Stimulated activated memory B cell treated with anti-CD40 and anti-IgM and Interleukin-4, amounts not matched to agents 10 μg/mL and 1 μg/mL and 100 μg/mL, for 72 hours (primary cell): ENCODE results near the gene GPS1.

Source experiments
- ATAC-seq: fragments of 150-1000 bp; cut with Tn5 transposase; 2 replicates; pipeline ENCODE4 v1.10.0; 2021
- H3K27ac Mint-ChIP-seq: one replicate; pipeline ENCODE4 v1.8.0; 2022; ENCODE audit warnings: mild to moderate bottlenecking, mixed read lengths
- H3K27me3 Mint-ChIP-seq: one replicate; pipeline ENCODE4 v1.8.0; 2022; ENCODE audit warnings: mixed read lengths
- H3K36me3 Mint-ChIP-seq: one replicate; pipeline ENCODE4 v1.8.0; 2022; ENCODE audit warnings: mixed read lengths
- H3K4me1 Mint-ChIP-seq: one replicate; pipeline ENCODE4 v1.8.0; 2022; ENCODE audit warnings: mixed read lengths
- H3K4me3 Mint-ChIP-seq: one replicate; pipeline ENCODE4 v1.8.0; 2022; ENCODE audit warnings: mild to moderate bottlenecking, moderate library complexity, mixed read lengths
- H3K9me3 Mint-ChIP-seq: one replicate; pipeline ENCODE4 v1.8.0; 2022; ENCODE audit warnings: mixed read lengths

Gene GPS1

DNA sequence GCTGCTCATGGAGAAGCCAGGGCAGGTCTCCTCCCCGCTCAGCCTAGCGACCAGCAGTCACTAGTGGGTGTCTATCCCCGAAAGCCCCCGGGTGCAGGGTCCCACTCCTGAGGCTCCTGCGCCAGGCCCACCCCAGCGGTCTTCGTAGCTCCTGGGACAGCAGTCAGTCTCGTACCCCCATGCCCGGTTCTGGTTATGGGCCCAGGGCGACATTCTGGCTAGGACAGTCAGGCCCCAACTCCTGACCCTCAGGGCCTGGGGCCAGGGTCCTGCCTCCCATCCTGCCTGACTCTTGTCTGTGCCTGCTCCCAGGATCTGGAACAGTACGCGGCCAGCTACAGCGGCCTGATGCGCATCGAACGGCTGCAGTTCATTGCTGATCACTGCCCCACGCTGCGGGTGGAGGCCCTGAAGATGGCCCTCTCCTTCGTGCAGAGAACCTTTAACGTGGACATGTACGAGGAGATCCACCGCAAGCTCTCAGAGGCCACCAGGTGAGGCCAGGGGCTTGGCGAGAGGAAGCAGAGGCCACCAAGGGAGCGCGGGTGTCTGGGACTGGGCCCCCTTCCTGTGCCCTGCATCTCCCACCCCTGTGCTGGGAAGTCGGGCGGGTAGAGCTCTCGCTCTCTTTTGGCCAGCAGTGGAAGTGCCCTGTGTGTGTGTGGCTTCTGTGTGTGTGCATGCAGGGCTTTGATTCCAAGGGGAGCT is 2.0 kb downstream of the GPS1 start:
- H3K4me1 Mint-ChIP-seq, result peaks cover 19% of the 10 kb centered on the region
- no peak for ATAC-seq
- no peaks in the 10 kb centered on the region for H3K27me3 Mint-ChIP-seq
- H3K4me3 Mint-ChIP-seq, result peak overlapping the region; percentile 85
- no peaks in the 10 kb centered on the region for H3K9me3 Mint-ChIP-seq
- H3K27ac Mint-ChIP-seq, result no peak overlapping the region
- H3K36me3 Mint-ChIP-seq, result peaks cover 25% of the 10 kb centered on the region

DNA sequence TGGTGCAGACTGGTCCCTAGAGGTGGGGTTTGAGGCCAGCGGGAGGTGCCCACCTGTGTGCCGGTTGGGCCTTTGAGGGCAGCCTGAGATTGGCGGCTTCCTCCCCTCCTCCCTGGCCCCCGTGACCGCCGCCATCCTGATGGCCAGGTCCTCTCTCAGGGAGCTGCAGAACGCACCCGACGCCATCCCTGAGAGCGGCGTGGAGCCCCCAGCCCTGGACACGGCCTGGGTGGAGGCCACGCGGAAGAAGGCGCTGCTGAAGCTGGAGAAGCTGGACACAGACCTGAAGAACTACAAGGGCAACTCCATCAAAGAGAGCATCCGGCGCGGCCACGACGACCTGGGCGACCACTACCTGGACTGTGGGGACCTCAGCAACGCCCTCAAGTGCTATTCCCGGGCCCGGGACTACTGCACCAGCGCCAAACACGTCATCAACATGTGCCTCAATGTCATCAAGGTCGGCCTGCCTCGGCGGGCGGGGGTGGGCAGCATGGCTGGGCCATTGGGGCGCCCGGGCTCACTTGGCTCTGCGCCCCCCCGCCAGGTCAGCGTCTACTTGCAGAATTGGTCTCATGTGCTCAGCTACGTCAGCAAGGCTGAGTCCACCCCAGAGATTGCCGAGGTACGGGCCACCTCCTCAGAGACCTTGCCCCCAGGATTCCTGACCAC is 2.8 kb downstream of the GPS1 start:
- Mint-ChIP-seq H3K9me3 (no peaks in the 10 kb centered on the region), H3K36me3 (peaks cover 28% of the 10 kb centered on the region), H3K4me1 (peaks cover 19% of the 10 kb centered on the region), H3K27ac (no peak overlapping the region), H3K4me3 (no peak overlapping the region), H3K27me3 (no peaks in the 10 kb centered on the region)
- no peak for ATAC-seq

DNA sequence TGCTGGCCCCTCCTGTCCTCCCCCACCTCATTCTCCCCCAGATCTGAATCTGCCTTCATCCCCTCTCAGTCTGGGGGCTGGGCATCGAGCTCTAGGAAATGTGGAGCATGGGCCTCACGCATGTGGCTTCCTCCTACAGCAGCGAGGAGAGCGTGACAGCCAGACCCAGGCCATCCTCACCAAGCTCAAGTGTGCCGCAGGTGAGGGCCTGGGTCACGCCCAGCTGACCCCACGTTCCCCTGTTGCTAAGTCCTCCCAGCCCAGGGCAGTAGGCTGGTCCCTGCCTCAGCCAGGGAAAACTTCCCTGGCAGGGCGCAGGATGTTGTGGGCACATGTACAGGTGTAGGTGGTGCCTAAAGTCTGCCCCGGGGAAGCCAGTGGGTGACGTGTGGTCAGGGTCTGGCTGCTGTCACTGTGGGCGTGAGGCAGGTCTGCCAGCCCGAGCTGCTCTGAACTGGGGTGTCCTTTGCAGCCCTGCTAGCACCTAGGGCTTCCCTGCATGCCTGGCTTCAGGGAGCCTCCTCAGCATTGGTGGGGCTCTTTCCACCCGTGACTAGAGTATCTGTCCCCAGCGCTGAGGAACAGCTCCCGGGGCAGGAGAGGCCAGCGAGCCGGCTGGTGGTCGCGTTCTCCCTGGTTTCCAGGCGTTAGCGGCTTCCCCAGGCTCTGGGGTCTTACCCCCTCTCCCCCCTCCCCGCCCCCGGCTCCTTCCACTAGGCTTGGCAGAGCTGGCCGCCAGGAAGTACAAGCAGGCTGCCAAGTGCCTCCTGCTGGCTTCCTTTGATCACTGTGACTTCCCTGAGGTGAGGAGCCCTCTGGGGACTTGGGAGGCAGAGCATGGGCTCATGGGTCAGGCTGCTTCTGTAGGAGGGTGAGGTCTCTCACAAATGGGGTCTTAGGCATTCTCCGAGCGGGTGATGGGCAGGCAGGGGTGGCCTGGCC is 3.6 kb downstream of the GPS1 start:
- no peaks in the 10 kb centered on the region for H3K27me3 Mint-ChIP-seq
- H3K36me3 Mint-ChIP-seq, result peaks cover 32% of the 10 kb centered on the region
- H3K9me3 Mint-ChIP-seq, result no peaks in the 10 kb centered on the region
- peaks cover 18% of the 10 kb centered on the region for H3K4me1 Mint-ChIP-seq
- no peak overlapping the region for H3K27ac Mint-ChIP-seq
- no peak overlapping the region for H3K4me3 Mint-ChIP-seq
- no peak for ATAC-seq

- Mint-ChIP-seq H3K4me3 (no peak overlapping the region), H3K4me1 (peaks cover 11% of the 10 kb centered on the region), H3K27me3 (no peaks in the 10 kb centered on the region), H3K9me3 (no peaks in the 10 kb centered on the region), H3K27ac (no peak overlapping the region), H3K36me3 (peaks cover 33% of the 10 kb centered on the region)
- no peak for ATAC-seq
These were observed 4.4 kb downstream of the GPS1 start for GRCh38 chr17:82055965-82056728.

DNA sequence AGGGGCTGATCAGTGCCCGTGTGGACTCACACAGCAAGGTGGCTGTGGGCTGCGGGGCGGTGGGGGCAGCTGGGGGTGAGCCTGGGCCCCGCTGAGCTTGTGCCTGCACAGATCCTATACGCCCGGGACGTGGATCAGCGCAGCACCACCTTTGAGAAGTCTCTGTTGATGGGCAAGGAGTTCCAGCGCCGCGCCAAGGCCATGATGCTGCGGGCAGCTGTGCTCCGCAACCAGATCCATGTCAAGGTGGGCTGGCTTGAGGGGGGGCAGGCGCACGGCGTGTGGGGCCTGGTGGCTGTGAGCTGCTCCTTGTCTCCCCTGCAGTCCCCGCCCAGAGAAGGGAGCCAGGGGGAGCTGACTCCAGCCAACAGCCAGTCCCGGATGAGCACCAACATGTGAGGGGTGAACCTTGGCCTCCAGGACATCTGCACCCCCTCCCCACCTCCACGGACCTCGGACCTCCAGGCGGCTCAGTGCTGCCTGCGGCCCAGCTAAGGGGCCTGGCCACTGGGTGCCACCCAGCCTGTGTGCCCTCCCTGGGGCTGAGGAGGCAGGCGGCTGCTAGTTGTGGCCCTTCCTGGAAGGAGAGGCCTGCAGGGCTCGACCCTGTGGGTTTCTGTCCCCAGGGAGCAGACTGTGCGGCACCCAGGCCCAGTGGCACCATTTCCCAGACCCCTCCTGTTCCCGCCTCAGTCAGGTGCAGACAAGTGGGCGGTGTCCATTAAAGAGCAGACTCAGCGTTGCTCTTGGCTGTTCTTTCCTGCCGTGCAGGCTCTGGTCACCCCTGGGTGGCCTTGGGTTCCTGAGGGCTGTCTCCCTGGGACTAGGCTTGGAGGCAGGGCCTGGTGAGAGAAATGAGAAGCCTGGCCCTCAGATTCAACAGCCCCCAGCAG is 5.3 kb downstream of the GPS1 start:
- no peaks in the 10 kb centered on the region for H3K9me3 Mint-ChIP-seq
- no peak overlapping the region for H3K4me3 Mint-ChIP-seq
- H3K36me3 Mint-ChIP-seq, result peaks cover 37% of the 10 kb centered on the region
- H3K27me3 Mint-ChIP-seq, result no peaks in the 10 kb centered on the region
- H3K27ac Mint-ChIP-seq, result peak overlapping the region; percentile 44
- H3K4me1 Mint-ChIP-seq, result peaks cover 11% of the 10 kb centered on the region
- no peak for ATAC-seq

- Mint-ChIP-seq H3K36me3 (peaks cover 41% of the 10 kb centered on the region), H3K4me3 (no peak overlapping the region), H3K4me1 (peaks cover 11% of the 10 kb centered on the region), H3K9me3 (no peaks in the 10 kb centered on the region), H3K27me3 (no peaks in the 10 kb centered on the region), H3K27ac (peak overlapping the region; percentile 44)
- ATAC-seq, result no peak
These were observed 6.6 kb downstream of the GPS1 start for GRCh38 chr17:82058230-82058854.

DNA sequence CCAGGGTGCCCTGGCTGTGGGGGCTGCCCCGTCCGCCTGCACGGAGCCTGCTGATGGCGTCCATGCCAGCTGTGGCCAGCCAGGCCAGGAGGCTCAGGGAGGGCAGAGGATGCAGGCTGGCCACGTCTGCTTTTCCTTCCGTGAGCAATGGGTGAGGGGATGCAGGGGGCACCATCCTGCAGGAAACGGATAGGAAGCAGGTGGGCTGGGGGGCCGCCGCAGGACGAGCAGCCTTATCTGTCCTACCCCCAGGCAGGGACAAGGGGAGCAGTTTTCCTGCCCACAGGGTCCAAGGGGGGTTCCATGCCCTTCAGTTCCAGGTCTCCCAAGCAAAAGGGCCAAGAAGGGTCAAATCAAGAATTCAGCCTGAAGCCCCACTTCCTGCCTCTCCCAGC is 7.2 kb downstream of the GPS1 start:
- H3K36me3 Mint-ChIP-seq, result peaks cover 41% of the 10 kb centered on the region
- no peaks in the 10 kb centered on the region for H3K9me3 Mint-ChIP-seq
- ATAC-seq, result no peak
- no peak overlapping the region for H3K27ac Mint-ChIP-seq
- H3K4me1 Mint-ChIP-seq, result peaks cover 11% of the 10 kb centered on the region
- H3K27me3 Mint-ChIP-seq, result no peaks in the 10 kb centered on the region
- H3K4me3 Mint-ChIP-seq, result no peak overlapping the region

- Mint-ChIP-seq H3K27ac (no peak overlapping the region), H3K4me3 (no peak overlapping the region), H3K36me3 (peaks cover 39% of the 10 kb centered on the region), H3K4me1 (peaks cover 15% of the 10 kb centered on the region), H3K27me3 (no peaks in the 10 kb centered on the region), H3K9me3 (no peaks in the 10 kb centered on the region)
- no peak for ATAC-seq
These were observed 7.7 kb downstream of the GPS1 start for GRCh38 chr17:82059272-82060000.

DNA sequence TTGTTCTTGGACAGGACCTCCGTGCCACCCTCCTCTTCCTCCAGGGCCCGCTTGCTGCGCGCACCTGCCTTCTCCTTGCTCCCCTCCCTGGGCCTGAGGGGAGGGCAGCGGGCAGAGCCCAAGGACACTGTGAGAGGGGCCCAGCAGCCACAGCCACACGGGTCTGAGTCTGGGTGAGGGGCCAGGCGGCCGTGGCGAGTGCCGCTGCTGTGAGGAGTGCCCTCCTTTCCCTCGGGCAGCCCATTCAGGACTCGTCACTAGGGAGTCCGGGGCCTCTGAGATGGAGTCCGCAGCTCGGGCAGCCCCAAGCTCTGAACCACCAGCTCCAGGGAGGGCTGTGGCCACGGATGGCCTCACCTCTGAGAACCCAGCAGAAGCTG is 8.3 kb downstream of the GPS1 start:
- H3K27ac Mint-ChIP-seq, result no peak overlapping the region
- H3K9me3 Mint-ChIP-seq, result no peaks in the 10 kb centered on the region
- ATAC-seq, result no peak
- no peak overlapping the region for H3K4me3 Mint-ChIP-seq
- H3K4me1 Mint-ChIP-seq, result peaks cover 17% of the 10 kb centered on the region
- peaks cover 34% of the 10 kb centered on the region for H3K36me3 Mint-ChIP-seq
- H3K27me3 Mint-ChIP-seq, result no peaks in the 10 kb centered on the region

DNA sequence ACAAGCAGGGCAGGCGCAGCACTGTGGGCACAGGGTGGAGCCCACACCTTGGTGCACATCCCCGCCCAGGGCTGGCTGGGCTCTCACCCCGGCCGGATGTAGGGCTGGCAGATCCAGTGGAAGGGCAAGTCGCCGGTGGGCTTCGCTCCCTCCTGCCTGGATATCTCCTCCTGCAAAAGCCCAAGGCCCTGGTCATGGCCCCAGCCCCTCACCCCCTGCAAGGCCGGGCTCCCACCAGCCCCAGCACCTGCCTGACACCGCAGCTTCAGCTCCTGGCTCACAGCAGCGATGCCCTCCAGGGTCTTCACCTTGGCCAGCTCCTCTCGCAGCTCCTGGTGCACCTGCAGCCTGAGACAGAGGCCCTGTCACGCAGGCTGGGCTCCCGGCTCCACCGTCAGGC is 8.9 kb downstream of the GPS1 start:
- no peak overlapping the region for H3K4me3 Mint-ChIP-seq
- no peaks in the 10 kb centered on the region for H3K27me3 Mint-ChIP-seq
- peaks cover 30% of the 10 kb centered on the region for H3K36me3 Mint-ChIP-seq
- no peak overlapping the region for H3K27ac Mint-ChIP-seq
- ATAC-seq, result no peak
- H3K9me3 Mint-ChIP-seq, result no peaks in the 10 kb centered on the region
- peaks cover 14% of the 10 kb centered on the region for H3K4me1 Mint-ChIP-seq

DNA sequence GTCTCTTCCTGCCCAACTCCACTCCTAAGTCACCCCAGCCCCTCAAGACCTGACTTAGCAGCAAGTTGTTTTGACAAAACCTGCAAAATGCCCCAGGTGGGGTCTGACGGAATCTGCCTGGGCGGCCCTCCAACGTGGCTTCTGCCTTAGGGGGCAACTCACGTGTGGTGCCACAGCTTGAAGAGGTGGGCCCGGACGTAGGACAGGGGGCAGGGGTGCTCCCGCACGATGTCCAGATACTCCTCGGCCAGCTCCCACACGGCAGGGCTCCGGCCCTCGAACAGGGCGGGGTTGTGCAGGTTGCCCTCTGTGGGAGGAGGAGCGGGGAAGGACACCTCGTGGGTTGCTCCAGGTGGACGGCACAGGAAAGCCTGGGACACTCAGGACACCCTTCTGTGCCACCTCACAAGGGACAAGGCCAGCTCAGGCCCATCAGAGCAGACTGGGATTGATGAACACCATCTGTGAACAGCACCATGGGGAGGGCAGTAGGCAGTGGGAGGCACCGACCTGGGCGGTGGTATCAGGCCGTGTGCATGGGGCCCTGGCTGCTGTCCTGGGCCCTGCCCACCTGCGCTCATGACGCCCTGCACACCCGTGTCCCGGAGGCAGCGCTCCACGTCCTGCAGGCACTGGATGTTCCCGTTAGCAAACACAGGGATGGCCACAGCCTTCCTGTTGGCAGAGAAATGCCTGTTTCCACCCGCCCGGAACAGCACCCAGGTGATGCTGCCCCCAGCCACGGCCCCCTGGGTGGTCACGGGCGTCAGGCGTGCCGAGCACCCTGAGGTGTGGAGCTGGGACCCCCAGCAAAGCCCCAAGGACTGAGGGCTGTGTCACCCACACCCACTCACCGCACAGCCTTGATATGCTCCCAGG is 9.6 kb downstream of the GPS1 start:
- H3K4me3 Mint-ChIP-seq, result no peak overlapping the region
- no peaks in the 10 kb centered on the region for H3K27me3 Mint-ChIP-seq
- no peak for ATAC-seq
- H3K27ac Mint-ChIP-seq, result no peak overlapping the region
- peaks cover 18% of the 10 kb centered on the region for H3K4me1 Mint-ChIP-seq
- peaks cover 30% of the 10 kb centered on the region for H3K36me3 Mint-ChIP-seq
- no peaks in the 10 kb centered on the region for H3K9me3 Mint-ChIP-seq

DNA sequence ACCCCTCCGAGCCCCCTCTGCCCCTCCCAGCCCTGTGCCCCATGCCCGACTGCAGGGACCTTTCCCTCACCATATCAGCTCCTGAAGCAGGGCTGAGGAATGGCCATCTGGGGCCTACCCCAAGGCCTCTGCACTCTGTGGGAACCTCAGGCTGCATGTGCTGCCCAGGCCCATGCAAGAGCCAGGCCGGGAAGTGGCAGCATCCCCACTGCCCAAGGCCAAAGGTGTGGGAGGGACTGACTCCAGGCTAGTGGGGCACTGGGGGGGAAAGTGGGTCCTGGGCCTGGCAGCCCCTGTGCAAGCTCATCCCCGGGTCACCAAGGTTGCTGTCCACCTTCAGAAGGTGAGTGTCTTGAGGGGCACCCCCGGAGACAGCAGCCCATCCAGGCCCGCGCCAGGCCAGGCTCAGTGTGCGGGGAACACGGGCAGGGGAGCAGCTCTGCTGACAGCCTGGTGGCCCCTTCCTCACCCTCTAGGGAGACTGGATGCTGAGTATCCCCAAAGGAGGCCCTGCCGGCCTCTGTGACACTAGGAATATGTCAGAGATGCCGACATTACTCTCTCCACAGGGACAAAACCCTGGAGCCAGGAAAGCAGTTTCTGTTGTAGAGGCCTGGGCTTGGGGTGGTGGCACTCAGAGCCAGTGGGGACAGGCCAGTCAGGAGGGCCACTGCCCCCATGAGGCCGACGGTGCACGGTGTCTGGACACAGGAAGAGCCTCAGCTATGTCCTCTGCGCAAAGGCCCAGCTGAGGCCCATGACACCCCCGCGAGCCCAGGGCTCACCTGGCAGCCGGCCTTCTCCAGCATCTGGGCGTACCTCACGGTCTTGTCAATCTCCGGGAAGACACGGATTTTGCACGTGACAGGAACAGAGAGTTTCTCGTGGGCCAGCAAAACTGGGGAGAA is 10.6 kb downstream of the GPS1 start:
- Mint-ChIP-seq H3K9me3 (no peaks in the 10 kb centered on the region), H3K4me1 (peaks cover 21% of the 10 kb centered on the region), H3K27me3 (no peaks in the 10 kb centered on the region), H3K27ac (no peak overlapping the region), H3K4me3 (no peak overlapping the region), H3K36me3 (peaks cover 24% of the 10 kb centered on the region)
- no peak for ATAC-seq
